ENCODE results near the gene RNF212. TPM values are rescaled to one million over a fixed set of nuclear protein-coding genes. Genes with fewer than 3 reads are reported as not detected.

Gene RNF212
- total and polyA plus RNA-seq, 7 experiments from 2014 or later: 1.8 to 6.7 (median 3.1) TPM

- H3K4me3 ChIP-seq (ENCODE audit: low read length): no peak overlapping the region
- CTCF ChIA-PET: interaction anchor here (0.5 kb wide), 1 partner anchor 341 kb away, joined by 3 read pairs; no protein-coding TSS in a partner anchor
- Mint-ChIP-seq H3K4me3 (peak overlapping the region in 2 of 10 donors; percentile 8 to 11), H3K9me3 (peaks cover 0 to 38% (median 16%) of the 10 kb centered on the region in 11 donors), H3K4me1 (peaks cover 0 to 13% (median 8%) of the 10 kb centered on the region in 7 donors), H3K27me3 (peaks cover 23 to 38% (median 28%) of the 10 kb centered on the region in 5 donors), H3K36me3 (peaks cover 0 to 19% (median 13%) of the 10 kb centered on the region in 5 donors), H3K27ac (peak overlapping the region in 1 of 9 donors; percentile 25)
- H3K4me1 ChIP-seq (ENCODE audit: control insufficient read depth in 2 of 2, insufficient read depth in 2 of 2, low read length in 2 of 2): peaks cover under 1% of the 10 kb centered on the region in 2 donors
- POLR2A ChIA-PET: no interaction called here
- DNase-seq: no peak
- H3K36me3 ChIP-seq (ENCODE audit: control insufficient read depth in 2 of 3, insufficient read depth in 3 of 3, low read length in 3 of 3): no peaks in the 10 kb centered on the region
- no peak overlapping the region for H3K27ac ChIP-seq (ENCODE audit: low read depth, low read length)
- ATAC-seq: no peak
- peaks cover 0 to 4% (median 0%) of the 10 kb centered on the region in 3 experiments for H3K9me3 ChIP-seq (ENCODE audit: control insufficient read depth in 2 of 3, low read length in 3 of 3)
- H3K27me3 ChIP-seq (ENCODE audit: control insufficient read depth in 2 of 2, insufficient read depth in 2 of 2, low read length in 2 of 2): peaks cover 0 to 2% of the 10 kb centered on the region in 2 donors
- intact Hi-C loops (cut with micrococcal nuclease): no loop called here
These were observed 51.6 kb downstream of the RNF212 start for GRCh38 chr4:1061760-1062159.

- no peak overlapping the region for H3K27ac Mint-ChIP-seq
- ChIA-PET POLR2A (no interaction called here), CTCF (interaction anchor here (0.5 kb wide), 1 partner anchor 342 kb away, joined by 3 read pairs; no protein-coding TSS in a partner anchor)
- peaks cover 0 to 38% (median 16%) of the 10 kb centered on the region in 11 donors for H3K9me3 Mint-ChIP-seq
- H3K4me1 ChIP-seq (ENCODE audit: control insufficient read depth in 2 of 2, insufficient read depth in 2 of 2, low read length in 2 of 2): peaks cover 6% of the 10 kb centered on the region in 2 donors
- intact Hi-C loops (cut with micrococcal nuclease): no loop called here
- H3K4me3 ChIP-seq (ENCODE audit: low read length): no peak overlapping the region
- ATAC-seq (no peak), DNase-seq (no peak)
- H3K27me3 ChIP-seq (ENCODE audit: control insufficient read depth in 2 of 2, insufficient read depth in 2 of 2, low read length in 2 of 2): peaks cover 0 to 2% of the 10 kb centered on the region in 2 donors
- H3K36me3 ChIP-seq (ENCODE audit: control insufficient read depth in 2 of 3, insufficient read depth in 3 of 3, low read length in 3 of 3): no peaks in the 10 kb centered on the region
- no peak overlapping the region for H3K4me3 Mint-ChIP-seq
- H3K27me3 Mint-ChIP-seq: peaks cover 17 to 32% (median 23%) of the 10 kb centered on the region in 5 donors
- peaks cover 3 to 18% (median 13%) of the 10 kb centered on the region in 7 donors for H3K4me1 Mint-ChIP-seq
- H3K36me3 Mint-ChIP-seq: peaks cover 0 to 19% (median 13%) of the 10 kb centered on the region in 5 donors
- peaks cover 0 to 4% (median 0%) of the 10 kb centered on the region in 3 experiments for H3K9me3 ChIP-seq (ENCODE audit: control insufficient read depth in 2 of 3, low read length in 3 of 3)
- H3K27ac ChIP-seq (ENCODE audit: low read depth, low read length): no peak overlapping the region
These were observed 52.2 kb downstream of the RNF212 start for GRCh38 chr4:1061056-1061700.

- peaks cover 0 to 38% (median 16%) of the 10 kb centered on the region in 11 donors for H3K9me3 Mint-ChIP-seq
- ATAC-seq: no peak
- Histone ChIP-seq H3K36me3 (ENCODE audit: control insufficient read depth in 2 of 3, insufficient read depth in 3 of 3, low read length in 3 of 3) (no peaks in the 10 kb centered on the region), H3K27me3 (ENCODE audit: control insufficient read depth in 2 of 2, insufficient read depth in 2 of 2, low read length in 2 of 2) (peaks cover 0 to under 1% of the 10 kb centered on the region in 2 donors), H3K9me3 (ENCODE audit: control insufficient read depth in 2 of 3, low read length in 3 of 3) (peaks cover 0 to 4% (median 0%) of the 10 kb centered on the region in 3 experiments), H3K27ac (ENCODE audit: low read depth, low read length) (no peak overlapping the region), H3K4me1 (ENCODE audit: control insufficient read depth in 2 of 2, insufficient read depth in 2 of 2, low read length in 2 of 2) (peaks cover 8 to 9% of the 10 kb centered on the region in 2 donors), H3K4me3 (ENCODE audit: low read length) (no peak overlapping the region)
- H3K27me3 Mint-ChIP-seq: peaks cover 17 to 29% (median 23%) of the 10 kb centered on the region in 5 donors
- H3K4me1 Mint-ChIP-seq: peaks cover 8 to 24% (median 18%) of the 10 kb centered on the region in 7 donors
- no peak for DNase-seq
- no peak overlapping the region for H3K27ac Mint-ChIP-seq
- H3K36me3 Mint-ChIP-seq: peaks cover 0 to 22% (median 13%) of the 10 kb centered on the region in 5 donors
- no peak overlapping the region for H3K4me3 Mint-ChIP-seq
- CTCF ChIA-PET: no interaction called here
- intact Hi-C loops (cut with micrococcal nuclease): no loop called here
- POLR2A ChIA-PET: no interaction called here
These were observed 52.7 kb downstream of the RNF212 start for GRCh38 chr4:1060621-1061020.

- H3K27me3 ChIP-seq (ENCODE audit: control insufficient read depth in 2 of 2, insufficient read depth in 2 of 2, low read length in 2 of 2): no peaks in the 10 kb centered on the region
- Mint-ChIP-seq H3K4me3 (no peak overlapping the region), H3K9me3 (peaks cover 0 to 34% (median 14%) of the 10 kb centered on the region in 11 donors), H3K27me3 (peaks cover 17 to 26% (median 20%) of the 10 kb centered on the region in 5 donors), H3K4me1 (peaks cover 8 to 26% (median 20%) of the 10 kb centered on the region in 7 donors), H3K27ac (no peak overlapping the region), H3K36me3 (peaks cover 0 to 22% (median 13%) of the 10 kb centered on the region in 5 donors)
- peaks cover 0 to 4% (median 0%) of the 10 kb centered on the region in 3 experiments for H3K9me3 ChIP-seq (ENCODE audit: control insufficient read depth in 2 of 3, low read length in 3 of 3)
- ChIA-PET POLR2A (no interaction called here), CTCF (no interaction called here)
- ATAC-seq (no peak), DNase-seq (no peak)
- no peak overlapping the region for H3K4me3 ChIP-seq (ENCODE audit: low read length)
- H3K27ac ChIP-seq (ENCODE audit: low read depth, low read length): no peak overlapping the region
- peaks cover 12 to 14% of the 10 kb centered on the region in 2 donors for H3K4me1 ChIP-seq (ENCODE audit: control insufficient read depth in 2 of 2, insufficient read depth in 2 of 2, low read length in 2 of 2)
- intact Hi-C loops (cut with micrococcal nuclease): no loop called here
- no peaks in the 10 kb centered on the region for H3K36me3 ChIP-seq (ENCODE audit: control insufficient read depth in 2 of 3, insufficient read depth in 3 of 3, low read length in 3 of 3)
These were observed 53.2 kb downstream of the RNF212 start for GRCh38 chr4:1060121-1060520.

- no peaks in the 10 kb centered on the region for H3K36me3 ChIP-seq (ENCODE audit: control insufficient read depth in 2 of 3, insufficient read depth in 3 of 3, low read length in 3 of 3)
These were observed 54.2 kb downstream of the RNF212 start for GRCh38 chr4:1058997-1059665.

GRCh38 chr4:1058198-1058996 is 55.0 kb downstream of the RNF212 start:
- H3K27ac Mint-ChIP-seq: peak overlapping the region in 5 of 9 donors; percentile 24 to 86 (median 77)
- Histone ChIP-seq H3K4me3 (ENCODE audit: low read length) (no peak overlapping the region), H3K36me3 (ENCODE audit: control insufficient read depth in 2 of 3, insufficient read depth in 3 of 3, low read length in 3 of 3) (no peaks in the 10 kb centered on the region), H3K27me3 (ENCODE audit: control insufficient read depth in 2 of 2, insufficient read depth in 2 of 2, low read length in 2 of 2) (no peaks in the 10 kb centered on the region), H3K4me1 (ENCODE audit: control insufficient read depth in 2 of 2, insufficient read depth in 2 of 2, low read length in 2 of 2) (peaks cover 13 to 14% of the 10 kb centered on the region in 2 donors), H3K27ac (ENCODE audit: low read depth, low read length) (no peak overlapping the region), H3K9me3 (ENCODE audit: control insufficient read depth in 2 of 3, low read length in 3 of 3) (no peaks in the 10 kb centered on the region)
- peaks cover 0 to 18% (median 8%) of the 10 kb centered on the region in 5 donors for H3K36me3 Mint-ChIP-seq
- ChIA-PET POLR2A (no interaction called here), CTCF (no interaction called here)
- peaks cover 10 to 16% (median 15%) of the 10 kb centered on the region in 5 donors for H3K27me3 Mint-ChIP-seq
- H3K4me3 Mint-ChIP-seq: no peak overlapping the region
- H3K9me3 Mint-ChIP-seq: peaks cover 0 to 20% (median 10%) of the 10 kb centered on the region in 11 donors
- DNase-seq (no peak), ATAC-seq (no peak)
- intact Hi-C loops (cut with micrococcal nuclease): loop anchor here (5.0 kb wide), 6 partner anchors 46 to 396 kb away; partner anchors contain the start of genes DGKQ (in 1 of the 2), FGFRL1 (in 1 of the 2) and UVSSA (in 1 of the 2)
- peaks cover 8 to 26% (median 20%) of the 10 kb centered on the region in 7 donors for H3K4me1 Mint-ChIP-seq

More at GRCh38 chr4:1058997-1059665, 54.2 kb downstream of the RNF212 start:
- DNase-seq (no peak), ATAC-seq (no peak)
- Mint-ChIP-seq H3K36me3 (peaks cover 0 to 22% (median 8%) of the 10 kb centered on the region in 5 donors), H3K27me3 (peaks cover 10 to 20% (median 14%) of the 10 kb centered on the region in 5 donors), H3K27ac (peak overlapping the region in 1 of 9 donors; percentile 77), H3K4me1 (peaks cover 8 to 26% (median 20%) of the 10 kb centered on the region in 7 donors), H3K4me3 (no peak overlapping the region), H3K9me3 (peaks cover 0 to 24% (median 10%) of the 10 kb centered on the region in 11 donors)
- POLR2A ChIA-PET: no interaction called here
- Histone ChIP-seq H3K27me3 (ENCODE audit: control insufficient read depth in 2 of 2, insufficient read depth in 2 of 2, low read length in 2 of 2) (no peaks in the 10 kb centered on the region), H3K4me3 (ENCODE audit: low read length) (no peak overlapping the region), H3K27ac (ENCODE audit: low read depth, low read length) (no peak overlapping the region), H3K9me3 (ENCODE audit: control insufficient read depth in 2 of 3, low read length in 3 of 3) (no peaks in the 10 kb centered on the region), H3K4me1 (ENCODE audit: control insufficient read depth in 2 of 2, insufficient read depth in 2 of 2, low read length in 2 of 2) (peaks cover 13 to 14% of the 10 kb centered on the region in 2 donors)
- CTCF ChIA-PET: no interaction called here
- intact Hi-C loops (cut with micrococcal nuclease): loop anchor here (5.0 kb wide), 6 partner anchors 47 to 397 kb away; partner anchors contain the start of genes DGKQ (in 1 of the 2), FGFRL1 (in 1 of the 2) and UVSSA (in 1 of the 2)

All from naive thymus-derived CD4-positive, alpha-beta T cell (primary cell).